NCI-H82 (cell line): ENCODE results near the gene ECE1.
"Not testable (repeated sequence)": the region's sequence is repeated elsewhere in the genome, so short reads cannot be mapped to it uniquely, and the experiment has no call there.

Source experiments
- DNase-seq: peaks from one replicate; lab custom pipeline; 2025; lab: John Stamatoyannopoulos, UW

ECE1 gene

DNA sequence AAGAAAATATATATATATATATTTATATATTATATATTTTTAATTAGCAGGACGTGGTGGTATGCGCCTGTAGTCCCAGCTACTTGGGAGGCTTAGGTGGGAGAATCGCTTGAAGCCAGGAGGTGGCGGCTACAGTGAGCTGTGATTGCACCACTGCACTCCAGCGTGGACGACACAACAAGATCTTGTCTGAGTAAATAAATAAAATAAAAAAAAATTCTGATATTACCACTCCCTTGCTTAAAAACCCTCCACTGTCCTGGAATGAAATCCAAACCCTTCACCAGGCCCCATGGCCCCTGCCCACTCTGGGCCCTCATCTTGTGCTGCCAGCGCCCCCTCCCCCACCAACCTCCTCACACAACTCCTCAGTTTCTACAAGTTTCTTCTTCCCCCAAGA, 1.7 kb upstream of the ECE1 start:
- DNase-seq = no peak

DNA sequence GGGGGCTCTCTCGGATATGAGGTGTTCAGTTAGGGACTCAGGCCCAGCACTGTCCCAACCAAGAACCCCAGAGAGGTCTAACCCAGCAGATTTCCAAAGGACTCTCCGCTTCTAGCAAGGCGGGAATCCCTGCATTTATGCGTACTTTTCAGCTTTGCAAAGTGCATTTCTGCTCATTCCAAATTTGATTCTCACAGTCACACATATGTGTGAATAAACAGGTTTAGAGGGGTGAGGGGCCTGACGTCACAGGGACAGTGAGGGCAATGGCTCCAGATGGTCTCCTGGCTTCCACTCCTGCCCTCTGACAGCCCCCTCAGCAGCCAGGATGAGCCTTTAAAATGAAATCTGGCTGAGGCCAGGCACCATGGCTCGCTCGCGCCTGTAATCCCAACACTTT, 921 bp upstream of the ECE1 start:
- DNase-seq = peak; percentile 51

DNA sequence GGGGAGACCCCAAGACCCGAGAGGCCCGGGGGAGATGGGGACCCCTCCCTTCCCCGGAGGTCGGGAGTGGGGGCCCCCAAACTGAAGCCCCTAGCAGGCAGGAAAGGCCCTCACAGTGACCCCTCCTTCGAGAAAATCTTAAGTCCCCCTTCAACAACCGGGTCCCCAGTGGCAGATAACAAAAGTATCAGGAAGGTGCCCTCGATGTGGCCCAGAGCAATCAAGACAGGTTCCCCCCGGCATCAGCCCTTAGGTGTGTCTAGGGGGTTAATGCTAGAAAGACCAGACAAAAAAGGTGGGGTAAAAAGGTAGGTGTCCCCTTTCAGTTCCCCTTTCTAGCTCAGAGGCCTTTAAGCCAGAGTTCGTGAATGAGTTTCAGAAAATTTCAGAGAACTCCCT, 282 bp upstream of the ECE1 start:
- DNase-seq = no peak

DNA sequence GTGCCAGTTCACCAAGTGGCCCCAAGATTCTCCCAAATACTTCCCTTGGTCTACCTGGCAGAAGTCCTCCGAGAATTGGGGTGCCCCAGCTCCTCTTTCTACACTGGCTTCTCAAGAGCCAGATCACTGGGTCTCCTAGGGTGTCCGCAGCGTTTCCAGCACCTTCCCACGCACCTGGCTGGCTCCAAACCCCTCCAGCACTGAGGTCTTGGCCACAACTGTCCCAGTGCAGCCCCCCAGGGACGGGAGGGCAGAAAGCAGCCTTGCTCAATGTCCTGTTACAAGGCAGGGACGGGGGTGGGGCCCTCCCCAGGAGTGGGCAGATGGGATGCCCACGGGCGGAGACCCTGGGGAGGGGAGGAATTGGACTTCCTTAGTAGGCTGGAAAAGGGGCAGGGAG, 1.1 kb downstream of the ECE1 start:
- DNase-seq = no peak

DNA sequence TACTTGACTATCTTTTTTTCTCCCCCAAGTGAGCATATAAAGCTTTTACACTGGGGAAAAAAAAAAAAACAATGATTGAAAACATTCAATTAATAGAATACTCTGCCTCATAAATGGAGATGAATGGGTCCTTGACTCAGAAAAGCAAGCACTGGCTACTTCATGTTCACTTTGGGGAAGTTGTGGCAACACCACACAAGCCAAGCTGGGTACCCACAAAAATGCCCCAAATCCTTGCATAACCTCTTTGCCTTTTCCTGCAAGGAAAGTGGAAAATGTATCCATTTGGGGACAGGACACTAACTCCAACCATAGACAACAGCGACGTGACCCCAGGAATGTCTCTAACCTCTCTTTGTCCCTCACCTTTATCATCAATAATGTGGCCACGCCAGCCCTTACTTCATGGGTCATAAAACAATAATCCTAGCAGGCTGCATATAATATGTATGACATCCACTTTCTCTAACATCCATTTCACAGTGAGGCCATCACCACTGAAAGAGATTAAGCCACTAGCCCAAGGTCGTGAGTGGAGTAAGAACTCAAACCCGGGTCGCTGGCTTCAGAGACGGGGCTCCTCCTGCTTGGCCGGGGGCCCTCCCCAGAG, 2.3 kb downstream of the ECE1 start:
- no peak for DNase-seq

DNA sequence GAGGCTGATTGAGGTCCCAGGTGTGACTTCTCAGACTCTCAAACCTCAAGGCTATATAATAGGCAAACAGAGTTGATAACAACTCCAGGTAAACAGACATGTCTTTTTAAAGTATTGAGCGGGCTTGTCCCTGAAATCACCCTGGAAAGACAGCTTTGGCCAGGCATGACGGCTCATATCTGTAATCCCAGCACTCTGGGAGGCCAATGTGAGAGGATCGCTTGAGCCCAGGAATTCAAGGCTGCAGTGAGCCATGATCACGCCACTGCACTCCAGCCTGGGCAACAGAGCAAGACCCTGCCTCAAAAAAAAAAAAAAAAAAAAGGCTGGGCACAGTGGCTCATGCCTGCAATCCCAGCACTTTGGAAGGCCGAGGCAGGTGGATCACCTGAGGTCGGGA, 4.9 kb downstream of the ECE1 start:
- not testable (repeated sequence) for DNase-seq

DNA sequence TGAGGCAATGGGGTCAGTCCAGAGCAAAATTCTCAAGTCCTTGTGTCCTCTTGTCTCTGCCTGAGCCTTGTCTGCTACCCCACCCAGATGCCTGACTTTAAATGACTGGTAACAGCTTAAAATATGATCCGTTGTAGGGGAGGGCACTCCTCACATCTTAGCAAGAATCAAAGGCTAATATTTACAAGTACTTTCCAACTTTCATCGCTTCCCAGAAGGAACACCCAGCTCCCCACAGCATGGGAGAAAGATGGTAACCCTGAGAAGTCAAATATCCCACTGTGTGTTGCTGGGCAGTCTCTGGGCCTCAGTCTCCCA, 5.2 kb downstream of the ECE1 start:
- no peak for DNase-seq

DNA sequence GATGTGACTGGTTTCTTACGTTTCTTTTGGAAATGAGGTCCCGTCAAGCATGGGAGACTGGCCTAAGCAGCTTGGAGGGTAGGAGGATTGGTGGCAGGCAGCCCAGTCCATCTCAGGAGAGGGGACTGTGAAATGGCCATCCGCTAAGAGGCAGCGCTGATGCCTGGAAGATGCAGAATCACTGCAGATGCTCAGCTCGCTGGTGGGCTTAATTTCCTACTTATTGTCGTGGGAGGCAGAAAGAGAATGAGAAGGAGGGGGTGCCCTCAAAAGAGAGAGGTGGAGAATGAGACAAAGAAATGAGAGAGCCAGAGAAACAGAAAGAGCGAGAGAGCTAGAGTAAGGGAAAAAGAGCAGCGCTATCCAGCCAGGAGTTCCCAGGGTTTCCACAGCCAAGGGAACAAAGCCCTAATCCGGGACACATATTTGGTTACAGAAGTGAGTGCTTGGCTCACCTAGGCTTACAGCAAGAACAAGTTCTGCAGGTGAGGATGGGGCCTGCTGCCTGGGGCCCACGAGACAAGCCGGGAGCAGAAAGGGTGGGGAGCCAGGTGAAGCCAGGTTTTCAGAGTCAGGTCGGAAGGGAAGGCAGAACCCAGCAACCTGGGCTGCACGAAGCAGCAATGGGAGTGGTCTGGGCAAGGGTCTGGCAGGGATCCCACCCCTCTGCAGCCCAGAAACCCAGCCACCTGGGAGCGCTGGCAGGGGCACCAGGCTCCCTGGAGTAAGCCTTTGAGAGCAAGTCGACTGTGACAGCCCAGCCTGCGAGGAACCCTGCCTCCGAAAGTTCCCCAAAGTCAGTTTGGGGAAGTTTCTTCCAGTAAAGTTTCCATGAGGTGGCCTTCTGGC, 5.8 kb downstream of the ECE1 start:
- no peak for DNase-seq

DNA sequence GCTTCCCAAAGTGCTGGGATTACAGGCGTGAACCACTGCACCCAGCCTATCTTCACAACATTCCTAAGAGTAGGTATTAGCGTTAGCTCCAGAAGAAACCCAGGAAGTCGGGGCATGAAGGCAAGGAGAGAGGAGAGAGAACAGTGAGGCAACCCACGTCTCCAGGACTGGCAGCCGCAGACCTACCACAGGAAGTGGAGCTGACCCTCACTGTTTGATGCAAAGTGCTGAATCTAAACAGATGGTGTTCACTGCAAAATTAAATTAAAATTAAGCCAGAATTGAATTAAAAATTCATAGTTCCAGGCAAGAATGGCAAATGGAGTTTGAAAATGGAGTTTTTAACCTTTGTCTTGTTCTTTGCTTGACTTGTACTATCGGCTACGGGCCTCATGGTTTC, 6.7 kb downstream of the ECE1 start:
- no peak for DNase-seq

DNA sequence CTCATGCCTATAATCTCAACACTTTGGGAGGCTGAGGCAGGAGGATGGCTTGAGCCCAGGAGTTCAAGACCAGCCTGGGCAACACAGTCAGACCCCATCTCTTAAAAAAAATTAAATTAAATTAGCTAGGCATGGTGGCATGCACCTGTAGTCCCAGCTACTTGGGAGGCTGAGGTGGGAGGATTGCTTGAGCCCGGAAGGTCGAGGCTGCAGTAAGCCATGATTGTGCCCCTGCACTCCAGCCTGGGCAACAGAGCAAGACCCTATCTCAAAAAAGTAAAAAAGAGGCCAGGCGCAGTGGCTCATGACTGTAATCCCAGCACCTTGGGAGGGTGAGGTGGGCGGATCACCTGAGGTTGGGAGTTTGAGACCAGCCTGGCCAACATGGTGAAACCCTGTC, 8.2 kb downstream of the ECE1 start:
- not testable (repeated sequence) for DNase-seq

DNA sequence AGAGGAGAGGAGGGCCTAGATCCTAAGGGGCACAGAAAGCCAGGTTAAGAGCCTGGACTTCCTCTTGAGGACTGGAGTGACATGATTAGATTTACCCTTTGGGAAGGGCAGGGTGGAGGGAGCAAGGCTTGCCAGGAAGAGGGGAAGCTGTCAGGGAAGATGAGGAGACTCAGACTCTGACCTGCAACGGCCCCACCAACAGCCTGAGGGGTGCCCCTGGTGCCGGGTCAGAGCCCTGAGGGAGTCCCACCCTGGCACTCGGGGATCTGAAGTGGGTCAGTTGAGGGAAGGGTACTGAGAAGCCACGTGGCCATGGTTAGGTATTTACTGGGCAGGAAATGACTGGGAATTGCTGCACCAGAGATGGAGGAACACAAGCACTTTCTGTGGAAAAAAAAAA, 9.8 kb downstream of the ECE1 start:
- no peak for DNase-seq

DNA sequence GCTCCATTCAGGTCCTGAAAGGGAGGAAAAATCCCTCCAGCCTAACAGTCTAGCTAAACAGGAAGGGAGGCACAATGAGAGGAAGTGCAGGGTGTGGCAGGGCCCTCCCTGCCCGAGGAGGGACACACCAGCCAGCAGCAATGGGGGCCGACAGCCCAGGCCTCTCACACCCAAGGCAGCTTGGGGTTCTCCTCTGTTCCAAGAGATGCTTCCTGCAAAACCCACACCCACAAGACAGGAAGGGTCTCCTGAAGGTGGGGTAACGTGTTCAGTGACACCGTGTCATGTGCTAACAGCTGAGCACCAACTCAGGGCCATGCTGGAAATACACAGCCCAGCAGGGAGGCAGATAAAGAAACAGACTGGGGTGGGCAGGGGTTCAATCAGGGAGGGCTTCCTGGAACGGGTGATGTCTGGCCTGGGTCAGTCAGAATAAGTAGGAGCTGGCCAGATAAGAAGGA, 10.2 kb downstream of the ECE1 start:
- DNase-seq = no peak

DNA sequence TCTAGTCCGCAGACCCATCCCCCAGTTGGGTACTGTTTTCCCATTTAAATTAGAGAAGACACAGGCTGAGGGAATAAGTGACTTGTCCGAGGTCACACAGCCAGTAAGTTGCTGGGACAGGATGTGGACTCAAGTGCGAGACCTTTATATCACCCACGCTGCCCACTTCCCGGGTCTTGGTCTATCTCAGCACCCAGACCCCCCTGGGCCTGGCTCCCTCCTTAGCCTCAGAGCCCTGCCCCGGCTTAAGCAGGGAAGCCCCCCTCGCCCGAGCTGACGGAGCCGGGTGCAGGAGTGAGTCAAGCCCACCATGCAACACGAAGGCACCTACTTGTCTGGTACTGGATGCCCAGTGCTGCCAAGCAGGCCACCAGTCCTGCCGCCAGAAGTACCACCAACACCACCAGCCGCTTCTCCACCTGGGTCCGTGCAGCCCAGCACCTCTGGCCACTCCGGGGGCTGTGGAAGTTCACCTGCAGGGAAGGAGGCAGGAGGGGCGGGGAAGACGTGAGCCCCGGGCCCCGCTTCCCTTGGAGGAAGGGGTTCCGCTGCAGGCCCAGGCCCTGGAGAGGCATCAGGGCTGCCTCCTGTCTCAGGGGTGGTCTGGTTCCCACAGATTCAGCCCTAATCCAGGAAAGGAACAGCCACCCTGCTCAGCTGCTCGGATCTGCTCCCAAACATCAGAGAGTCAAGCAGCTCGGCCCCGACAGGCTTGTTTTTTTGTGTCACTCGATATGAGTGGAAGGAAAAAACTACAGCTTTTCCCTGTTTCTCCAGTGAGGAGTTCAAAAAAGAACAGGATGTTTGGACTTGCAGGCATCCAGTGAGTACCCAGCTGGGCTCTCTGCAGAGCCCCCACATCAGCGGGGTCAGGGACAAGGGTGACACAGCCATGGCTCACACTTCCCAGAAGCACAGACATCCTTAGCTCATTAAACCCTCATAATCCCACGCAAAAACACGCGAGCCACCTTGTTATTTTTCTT, 11.1 kb downstream of the ECE1 start:
- no peak for DNase-seq

DNA sequence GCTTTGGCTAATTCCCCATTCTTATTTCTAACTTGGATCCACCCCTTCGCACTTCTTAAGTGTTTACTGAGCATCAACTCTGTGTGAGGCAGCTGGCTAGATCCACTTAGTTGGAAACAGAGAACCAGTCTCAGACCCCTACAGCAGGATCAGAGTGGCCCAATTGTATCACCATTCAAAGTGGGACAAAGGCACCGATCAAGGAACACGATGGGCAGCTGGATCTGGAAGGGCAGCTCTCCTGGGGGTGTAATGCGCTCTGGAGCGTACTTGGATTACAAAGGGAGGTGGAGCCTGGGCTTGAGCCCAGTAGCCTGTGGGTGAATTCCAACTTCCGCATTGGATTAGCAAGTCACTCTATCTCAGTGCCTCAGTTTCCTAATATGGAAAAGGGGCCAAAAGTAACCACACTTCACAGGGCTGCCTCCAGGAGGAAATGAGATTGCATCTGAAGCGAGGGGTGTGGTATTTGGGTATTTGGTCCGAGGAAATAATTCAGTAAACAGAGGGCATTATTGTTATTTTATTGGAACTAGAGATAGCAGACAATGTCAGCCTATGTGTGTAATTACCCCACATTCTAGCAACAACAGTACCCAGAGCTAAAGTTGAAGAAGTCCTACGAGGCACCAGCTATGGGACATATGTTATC, 11.9 kb downstream of the ECE1 start:
- DNase-seq = peak; percentile 68

DNA sequence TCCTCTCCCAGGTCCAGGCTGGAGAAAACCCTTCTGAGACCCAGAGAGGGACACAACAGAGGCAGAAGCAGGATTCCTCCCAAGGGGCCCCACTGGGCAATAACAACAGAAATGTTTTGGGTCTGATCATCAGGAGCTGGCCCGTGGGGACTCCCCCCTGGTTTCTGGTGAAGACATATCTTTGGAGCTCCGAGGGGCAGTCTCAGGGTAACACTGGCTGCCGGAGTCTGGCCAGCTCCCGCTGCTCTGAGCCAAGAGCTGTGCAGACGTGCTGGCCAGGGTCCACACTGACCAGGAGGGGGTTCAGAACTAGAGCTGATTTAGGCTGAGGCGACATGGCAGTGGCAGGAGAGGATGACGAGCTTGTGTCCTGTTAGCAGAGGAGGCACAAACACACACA, 13.1 kb downstream of the ECE1 start:
- no peak for DNase-seq

DNA sequence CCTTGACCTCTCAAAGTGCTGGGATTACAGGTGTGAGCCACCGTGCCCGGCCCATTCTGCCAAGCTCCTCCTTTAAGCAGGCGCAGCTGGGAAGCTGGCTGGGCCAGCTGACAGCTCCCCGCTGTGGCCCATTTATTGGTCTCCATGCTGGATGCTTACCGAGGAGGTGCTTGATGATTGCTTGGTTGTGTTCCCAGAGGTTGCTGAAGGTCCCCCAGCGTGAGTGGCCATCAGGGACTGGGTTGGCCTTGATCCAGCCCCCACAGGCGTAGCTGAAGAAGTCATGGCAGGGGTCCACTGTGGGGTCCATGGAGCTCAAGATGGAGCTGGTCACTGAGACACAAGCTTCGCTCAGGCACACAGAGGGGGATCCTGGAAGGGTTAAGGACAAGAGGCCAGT, 17.7 kb downstream of the ECE1 start:
- DNase-seq = no peak

DNA sequence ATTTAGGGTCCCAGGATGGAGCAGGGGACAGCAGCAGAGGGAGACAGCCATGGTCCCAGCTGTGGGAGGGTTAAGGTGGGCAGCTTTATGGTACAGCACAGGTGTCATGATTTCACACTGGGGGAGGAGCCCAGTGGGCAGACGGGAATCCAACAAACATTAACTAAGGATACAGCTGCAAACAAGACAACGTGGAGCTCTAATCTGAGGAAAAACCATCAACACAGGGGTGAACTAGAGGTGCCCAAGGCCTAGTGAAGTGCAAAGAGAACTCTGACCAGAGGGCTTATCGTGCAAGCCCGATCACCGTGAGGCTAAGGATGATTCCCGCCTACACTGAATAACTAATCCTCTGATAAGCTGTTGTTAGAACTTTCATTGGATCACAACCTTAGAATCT, 18.7 kb downstream of the ECE1 start:
- DNase-seq = peak; percentile 74

DNA sequence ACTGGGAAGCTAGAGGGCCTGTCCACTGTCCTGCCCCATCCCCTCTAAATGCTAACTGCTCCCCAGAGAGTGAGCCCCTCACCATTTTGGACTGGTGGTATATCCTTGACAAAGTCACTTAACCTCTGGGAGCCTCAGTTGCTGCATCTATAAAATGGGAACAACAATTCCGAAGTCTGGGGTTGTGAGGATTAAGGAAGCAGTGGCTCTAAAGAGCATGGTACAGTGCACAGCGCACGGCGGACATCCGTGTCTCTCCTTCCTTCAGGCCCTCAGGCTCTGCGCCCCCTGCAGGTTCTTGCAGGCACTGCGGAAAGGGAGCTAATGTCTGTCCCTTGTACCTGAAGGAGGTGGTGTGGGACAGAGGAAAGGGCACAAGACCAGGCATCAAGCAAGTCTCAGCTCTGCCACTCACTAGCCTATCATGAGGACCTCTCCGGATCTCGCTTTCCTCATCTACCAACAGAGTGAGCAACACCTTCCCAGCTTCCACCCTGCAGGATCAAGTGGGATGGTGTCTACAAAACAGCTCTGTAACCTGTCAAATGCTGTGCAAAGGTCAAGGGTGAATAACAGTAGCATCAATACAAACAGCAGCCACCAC, 20.1 kb downstream of the ECE1 start:
- peak; percentile 84 for DNase-seq

DNA sequence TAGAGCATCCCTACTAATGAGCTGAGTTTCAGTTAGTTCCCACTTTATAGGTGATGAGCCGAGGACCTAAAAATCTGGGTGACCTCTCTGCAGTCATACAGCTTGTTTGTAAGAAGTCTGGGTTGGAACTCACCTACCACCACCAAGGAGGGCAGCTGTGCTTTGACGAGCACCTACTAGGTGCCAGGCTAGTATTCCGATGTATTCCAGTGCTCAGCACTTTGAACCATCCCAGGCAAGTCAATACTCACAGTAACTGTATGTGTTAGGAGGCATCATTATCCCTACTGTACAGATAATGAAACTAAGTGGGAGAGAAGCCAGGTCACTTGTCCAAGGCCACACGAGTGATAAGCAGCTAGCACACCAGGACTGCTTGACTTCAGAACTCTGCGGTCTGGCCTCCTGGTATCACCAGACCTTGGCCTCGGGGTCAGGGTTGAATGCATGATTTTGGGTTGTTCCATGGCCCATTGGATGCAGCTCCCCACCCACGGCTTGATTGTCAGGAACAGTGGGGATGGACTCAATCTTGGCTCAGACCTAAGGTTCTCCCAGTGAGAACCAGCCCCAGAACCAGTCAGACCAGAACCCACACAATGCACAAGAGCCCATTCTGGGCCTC, 20.7 kb downstream of the ECE1 start:
- DNase-seq = no peak

DNA sequence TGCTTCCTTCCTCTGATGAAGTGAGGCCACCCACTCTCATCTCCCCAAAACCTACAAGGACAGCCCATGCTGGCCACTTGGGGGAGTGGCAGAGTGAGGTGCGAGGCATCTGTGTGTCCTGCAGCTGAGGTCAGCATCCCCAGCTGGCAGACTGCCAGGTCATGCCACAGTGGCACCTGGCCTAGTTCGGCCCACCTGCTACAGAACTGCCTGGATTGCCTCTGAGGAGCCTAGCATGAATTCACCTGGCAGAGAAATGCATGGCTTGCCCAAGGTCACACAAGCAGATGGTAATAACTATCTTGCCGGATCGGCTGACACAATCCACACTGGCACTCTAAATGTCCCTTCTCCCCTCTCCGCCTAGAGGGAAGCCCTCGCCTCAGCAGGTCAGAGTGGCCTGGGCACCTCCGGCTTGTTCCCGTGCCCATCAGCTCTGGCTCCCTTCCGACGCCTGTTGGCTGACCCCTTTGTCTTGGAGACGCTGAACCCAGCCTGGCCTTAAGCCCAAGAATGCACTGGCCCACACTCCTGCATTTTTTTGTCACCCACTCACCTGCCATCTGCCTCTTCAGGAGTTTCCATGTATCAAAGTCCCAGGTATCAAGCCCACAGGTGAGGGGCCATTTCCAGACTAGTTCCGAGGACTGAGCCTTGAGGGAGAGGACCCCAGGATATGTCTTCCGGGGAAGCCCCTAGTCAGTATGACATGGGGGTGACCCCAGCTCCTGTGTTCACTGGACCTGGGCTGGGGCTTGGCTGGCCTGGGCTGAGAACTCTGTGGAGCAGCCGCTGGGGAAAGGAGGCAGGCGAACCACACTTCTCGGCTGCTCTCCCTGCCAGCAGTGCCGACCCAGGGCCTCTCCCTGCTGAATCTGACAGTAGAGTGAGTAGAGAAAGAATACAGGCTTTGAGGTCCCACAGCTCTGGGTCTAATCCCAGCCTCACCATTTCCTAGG, 21.7 kb downstream of the ECE1 start:
- DNase-seq = no peak
